ENCODE data around the gene RAB28. TPM values are rescaled to one million over a fixed set of nuclear protein-coding genes. Genes with fewer than 3 reads are reported as not detected.

RAB28 gene
- total and polyA plus RNA-seq, 4 donors: 11.3 to 27.7 (median 15.0) TPM

DNA sequence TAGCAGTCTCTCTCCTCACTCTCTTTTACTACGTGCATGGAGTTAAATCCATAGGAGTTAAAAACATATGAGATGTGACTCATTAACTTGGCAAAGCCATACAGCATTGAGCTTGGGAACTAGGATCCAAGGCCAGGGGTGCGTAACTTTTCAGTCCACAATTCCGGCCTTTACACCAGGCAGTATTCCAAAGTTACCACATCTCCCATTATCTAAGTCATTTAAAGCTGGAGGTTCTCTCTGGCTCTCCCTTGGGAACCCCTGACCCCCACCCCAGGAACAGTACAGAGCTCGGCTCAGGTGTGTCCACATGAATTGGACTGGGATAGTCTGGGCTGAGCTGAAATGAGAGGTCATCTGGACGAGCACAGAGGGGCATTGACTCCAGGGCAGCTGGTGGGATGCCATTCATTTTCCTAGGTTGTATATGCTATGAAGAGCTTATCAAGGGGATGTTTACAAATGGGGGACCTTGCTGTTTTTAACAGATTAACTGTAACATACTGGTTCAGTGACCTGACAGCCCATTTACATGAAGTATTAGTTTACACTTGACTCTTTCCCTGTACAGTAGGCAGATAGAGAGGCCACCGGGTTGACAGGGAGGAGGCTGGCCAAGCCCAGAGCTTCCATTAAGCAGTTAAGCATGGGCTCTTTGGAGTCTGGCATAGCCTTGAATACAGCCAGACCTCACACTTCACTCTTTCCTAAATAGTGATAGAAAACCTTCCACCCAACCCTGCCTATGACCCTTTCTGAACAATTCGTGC lies 128.8 kb downstream of the RAB28 start:
- DNase-seq: peak; percentile 79 to 95 (median 94)

DNA sequence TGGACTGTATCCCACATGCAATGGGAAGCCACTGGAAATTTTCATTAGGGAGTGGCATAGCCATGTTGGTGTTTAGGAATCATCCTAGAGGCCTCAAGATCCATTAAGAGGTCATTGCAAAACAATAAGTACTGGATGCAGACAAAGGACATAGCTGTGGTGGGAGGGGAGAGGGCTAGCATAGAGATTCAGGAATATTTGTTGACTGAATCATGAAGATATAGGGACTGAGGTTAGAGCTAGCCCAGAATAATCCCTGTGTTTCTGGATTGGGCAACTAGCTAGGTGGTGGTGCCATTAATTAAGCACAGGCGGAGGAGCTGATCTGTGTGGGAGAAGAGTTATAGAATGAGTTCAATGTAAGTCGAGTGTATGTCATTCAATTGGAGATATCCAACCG lies 135.0 kb downstream of the RAB28 start:
- H3K4me1 ChIP-seq (ENCODE audit: control insufficient read depth in 5 of 5, insufficient read depth in 5 of 5, low read length in 5 of 5): no peaks in the 10 kb centered on the region
- no peak for DNase-seq
- no peak overlapping the region for H3K9ac ChIP-seq (ENCODE audit: insufficient read depth in 1 of 2, low read length in 2 of 2)
- TF ChIP-seq, protein P1, sequence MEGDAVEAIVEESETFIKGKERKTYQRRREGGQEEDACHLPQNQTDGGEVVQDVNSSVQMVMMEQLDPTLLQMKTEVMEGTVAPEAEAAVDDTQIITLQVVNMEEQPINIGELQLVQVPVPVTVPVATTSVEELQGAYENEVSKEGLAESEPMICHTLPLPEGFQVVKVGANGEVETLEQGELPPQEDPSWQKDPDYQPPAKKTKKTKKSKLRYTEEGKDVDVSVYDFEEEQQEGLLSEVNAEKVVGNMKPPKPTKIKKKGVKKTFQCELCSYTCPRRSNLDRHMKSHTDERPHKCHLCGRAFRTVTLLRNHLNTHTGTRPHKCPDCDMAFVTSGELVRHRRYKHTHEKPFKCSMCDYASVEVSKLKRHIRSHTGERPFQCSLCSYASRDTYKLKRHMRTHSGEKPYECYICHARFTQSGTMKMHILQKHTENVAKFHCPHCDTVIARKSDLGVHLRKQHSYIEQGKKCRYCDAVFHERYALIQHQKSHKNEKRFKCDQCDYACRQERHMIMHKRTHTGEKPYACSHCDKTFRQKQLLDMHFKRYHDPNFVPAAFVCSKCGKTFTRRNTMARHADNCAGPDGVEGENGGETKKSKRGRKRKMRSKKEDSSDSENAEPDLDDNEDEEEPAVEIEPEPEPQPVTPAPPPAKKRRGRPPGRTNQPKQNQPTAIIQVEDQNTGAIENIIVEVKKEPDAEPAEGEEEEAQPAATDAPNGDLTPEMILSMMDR (IDR thresholded peaks at IDR 0.05; ENCODE audit: control extremely low read depth, extremely low read depth): no peak
- H3K4me3 ChIP-seq: no peak overlapping the region
- no peaks in the 10 kb centered on the region for H3K27me3 ChIP-seq (ENCODE audit: control insufficient read depth in 3 of 3, insufficient read depth in 3 of 3, low read length in 2 of 3)
- 96% methylated on average over 3 of the region's 3 CpGs for WGBS, 2 donors
- no peak for ATAC-seq (ENCODE audit: insufficient read depth, low FRiP score)
- H3K27ac ChIP-seq (ENCODE audit: low read depth in 1 of 2, low read length in 1 of 2): no peak overlapping the region
- peaks cover 0 to 2% (median 1%) of the 10 kb centered on the region in 4 donors for H3K36me3 ChIP-seq (ENCODE audit: control insufficient read depth in 4 of 4, insufficient read depth in 4 of 4, low read length in 4 of 4)
- peaks cover 0 to 3% (median 0%) of the 10 kb centered on the region in 4 donors for H3K9me3 ChIP-seq (ENCODE audit: control insufficient read depth in 4 of 4, insufficient read depth in 3 of 4, low read length in 3 of 4)

More for the DNA sequence above, 128.8 kb downstream of the RAB28 start:
- Histone ChIP-seq H3K27ac (ENCODE audit: low read depth in 1 of 2, low read length in 1 of 2) (no peak overlapping the region), H3K36me3 (ENCODE audit: control insufficient read depth in 4 of 4, insufficient read depth in 4 of 4, low read length in 4 of 4) (peaks cover 0 to 2% (median 1%) of the 10 kb centered on the region in 4 donors), H3K9ac (ENCODE audit: insufficient read depth in 1 of 2, low read length in 2 of 2) (no peak overlapping the region), H3K4me3 (no peak overlapping the region), H3K27me3 (ENCODE audit: control insufficient read depth in 3 of 3, insufficient read depth in 3 of 3, low read length in 2 of 3) (no peaks in the 10 kb centered on the region), H3K9me3 (ENCODE audit: control insufficient read depth in 4 of 4, insufficient read depth in 3 of 4, low read length in 3 of 4) (peaks cover 0 to 6% (median 0%) of the 10 kb centered on the region in 4 donors), H3K4me1 (ENCODE audit: control insufficient read depth in 5 of 5, insufficient read depth in 5 of 5, low read length in 5 of 5) (peaks cover 0 to 30% (median 0%) of the 10 kb centered on the region in 5 donors)
- ATAC-seq (ENCODE audit: insufficient read depth, low FRiP score): no peak
- WGBS, 2 donors: 77 to 86% methylated on average over 7 of the region's 7 CpGs
- TF ChIP-seq, protein P1 (IDR thresholded peaks at IDR 0.05; ENCODE audit: control extremely low read depth, extremely low read depth): no peak

- Histone ChIP-seq H3K36me3 (ENCODE audit: control insufficient read depth in 4 of 4, insufficient read depth in 4 of 4, low read length in 4 of 4) (peaks cover 0 to 4% (median 2%) of the 10 kb centered on the region in 4 donors), H3K9ac (ENCODE audit: insufficient read depth in 1 of 2, low read length in 2 of 2) (no peak overlapping the region), H3K27ac (ENCODE audit: low read depth in 1 of 2, low read length in 1 of 2) (no peak overlapping the region), H3K4me3 (no peak overlapping the region), H3K9me3 (ENCODE audit: control insufficient read depth in 4 of 4, insufficient read depth in 3 of 4, low read length in 3 of 4) (peaks cover 0 to 3% (median 0%) of the 10 kb centered on the region in 4 donors), H3K27me3 (ENCODE audit: control insufficient read depth in 3 of 3, insufficient read depth in 3 of 3, low read length in 2 of 3) (no peaks in the 10 kb centered on the region), H3K4me1 (ENCODE audit: control insufficient read depth in 5 of 5, insufficient read depth in 5 of 5, low read length in 5 of 5) (no peaks in the 10 kb centered on the region)
- 83 to 85% methylated on average over 3 of the region's 3 CpGs for WGBS, 2 donors
- ATAC-seq (ENCODE audit: insufficient read depth, low FRiP score) (no peak), DNase-seq (no peak)
- TF ChIP-seq, protein P1 (IDR thresholded peaks at IDR 0.05; ENCODE audit: control extremely low read depth, extremely low read depth): no peak
Observed at GRCh38 chr4:13348216-13348615, 135.9 kb downstream of the RAB28 start.

Data from lung (tissue), 12 donors.